A549 (cell line): ENCODE data around the gene TMEM30B. TPM values are rescaled to one million over a fixed set of nuclear protein-coding genes. Genes with fewer than 3 reads are reported as not detected.

Experiments used
- ATAC-seq, 2 experiments: fragments of 200-7000 bp in 1 of 2; fragments of >200 bp in 1 of 2; cut with Nextera tagmentation in 1 of 2; cut with Tn5 transposase in 1 of 2; 3 replicates each; pipeline versions ENCODE4 v1.8.0 to v1.9.1; 2018 to 2020; ENCODE audit warnings: mild to moderate bottlenecking in 1 of 2, moderate library complexity in 1 of 2
- CTCF ChIA-PET: fragments of 300-600 bp; sonication (Branson Sonifier 250); formaldehyde crosslinking; extraction: SDS; loops from one replicate; lab custom pipeline; 2021; ENCODE audit warnings: antibody characterized with exemption, inconsistent platforms; lab: Yijun Ruan, JAX
- POLR2A ChIA-PET: fragments of 350-600 bp; formaldehyde crosslinking; extraction: SDS; loops from one replicate; lab custom pipeline; 2021; ENCODE audit warnings: antibody characterized with exemption, inconsistent platforms; lab: Yijun Ruan, JAX
- DNase-seq, 2 experiments: peaks; one replicate each; pipeline versions ENCODE4 v3.0.0 to v3.0.0-alpha.2; 2011 to 2016; ENCODE audit warnings: low read depth in 1 of 2, low spot score in 1 of 2
- FAIRE-seq: peaks from 2 replicates; lab custom pipeline; 2011; peaks lifted over from hg19 to GRCh38; lab: Jason Lieb, UNC
- H3K27ac ChIP-seq, 2 experiments: fragments of >200 bp; sonication (Bioruptor Twin); formaldehyde crosslinking; 3 replicates each; pipeline ENCODE4 v1.5.1; 2016 to 2017
- H3K4me1 ChIP-seq: fragments of >200 bp; sonication (Bioruptor Twin); formaldehyde crosslinking; 3 replicates; pipeline ENCODE4 v1.6.1; 2016
- H3K4me2 ChIP-seq: fragments of >200 bp; sonication (Bioruptor Twin); formaldehyde crosslinking; 3 replicates; pipeline ENCODE4 v1.6.1; 2016
- H3K4me3 ChIP-seq: fragments of >200 bp; sonication (Bioruptor Twin); formaldehyde crosslinking; 3 replicates; pipeline ENCODE4 v1.5.1; 2016
- H3K9me3 ChIP-seq: fragments of >200 bp; sonication (Bioruptor Twin); formaldehyde crosslinking; 3 replicates; pipeline ENCODE4 v1.6.1; 2016
- BHLHE40 ChIP-seq: IDR thresholded peaks from 2 replicates; pipeline ENCODE4 v1.6.1; 2012; ENCODE audit warnings: low read depth, low read length, inconsistent platforms
- CBX8 ChIP-seq: fragments of 200-600 bp; sonication (generic); IDR thresholded peaks from 2 replicates; pipeline ENCODE4 v1.6.1; 2016
- CHD2 ChIP-seq: fragments of 150-350 bp; IDR thresholded peaks from 2 replicates; pipeline ENCODE4 v1.6.1; 2014; ENCODE audit warnings: low read length; ENCODE audit not compliant: partially characterized antibody
- CTCF ChIP-seq: fragments of >200 bp; sonication (Bioruptor Twin); formaldehyde crosslinking; IDR thresholded peaks from 3 replicates; pipeline ENCODE4 v1.5.1; 2016
- E2F6 ChIP-seq: IDR thresholded peaks from 2 replicates; pipeline ENCODE4 v1.6.1; 2012; ENCODE audit warnings: low read depth, borderline replicate concordance
- EHMT2 ChIP-seq: fragments of 200-600 bp; sonication (generic); IDR thresholded peaks from 2 replicates; pipeline ENCODE4 v1.6.1; 2016; ENCODE audit warnings: antibody characterized with exemption, low read depth, mild to moderate bottlenecking, moderate library complexity
- ELK1 ChIP-seq: fragments of 150-350 bp; IDR thresholded peaks from 2 replicates; pipeline ENCODE4 v1.6.1; 2014; ENCODE audit warnings: low read depth, mild to moderate bottlenecking, low read length
- EP300 ChIP-seq, 2 experiments: fragments of >200 bp; sonication (Bioruptor Twin); formaldehyde crosslinking; IDR thresholded peaks; 2 replicates in 1 of 2; 3 replicates in 1 of 2; pipeline ENCODE4 v1.6.1; 2016 to 2017
- HEYL ChIP-seq: fragments of 250-450 bp; sonication (Bioruptor Pico); IDR thresholded peaks from 2 replicates; pipeline ENCODE4 v1.8.0; 2021; ENCODE audit warnings: mild to moderate bottlenecking, moderate library complexity
- HMGXB4 ChIP-seq: fragments of 250-450 bp; sonication (Bioruptor Pico); IDR thresholded peaks from 2 replicates; pipeline ENCODE4 v1.5.0; 2021; ENCODE audit warnings: mild to moderate bottlenecking, moderate library complexity, borderline replicate concordance
- JUN ChIP-seq, 2 experiments: fragments of >200 bp; sonication (Bioruptor Twin); formaldehyde crosslinking; IDR thresholded peaks; 2 replicates in 1 of 2; 3 replicates in 1 of 2; pipeline ENCODE4 v1.6.1; 2016 to 2017
- KDM5A ChIP-seq: fragments of 200-600 bp; sonication (generic); IDR thresholded peaks from 2 replicates; pipeline ENCODE4 v1.6.1; 2016; ENCODE audit warnings: antibody characterized with exemption, mild to moderate bottlenecking
- MAX ChIP-seq: IDR thresholded peaks from 2 replicates; pipeline ENCODE4 v1.6.1; 2012
- POLR2A ChIP-seq: IDR thresholded peaks from 2 replicates; pipeline ENCODE4 v1.6.1; 2012; ENCODE audit warnings: mild to moderate bottlenecking, low read length
- POLR2AphosphoS2 ChIP-seq: conservative IDR thresholded peaks from 2 replicates; pipeline ENCODE4 v1.6.1; 2012; ENCODE audit warnings: low read length, improper control_type of control experiment, inconsistent platforms
- RAD21 ChIP-seq, 2 experiments: fragments of >200 bp in 1 of 2; sonication (Bioruptor Twin) in 1 of 2; formaldehyde crosslinking in 1 of 2; IDR thresholded peaks in 1 of 2; conservative IDR thresholded peaks in 1 of 2; 2 replicates in 1 of 2; 3 replicates in 1 of 2; pipeline ENCODE4 v1.6.1; 2012 to 2018; ENCODE audit warnings: inconsistent platforms in 1 of 2
- RNF2 ChIP-seq: fragments of 200-600 bp; sonication (generic); IDR thresholded peaks from 2 replicates; pipeline ENCODE4 v1.6.1; 2016; ENCODE audit warnings: low read depth, mild to moderate bottlenecking, antibody characterized with exemption, moderate library complexity, borderline replicate concordance
- SMC3 ChIP-seq: fragments of >200 bp; sonication (Bioruptor Twin); formaldehyde crosslinking; IDR thresholded peaks from 3 replicates; pipeline ENCODE4 v1.6.1; 2018; ENCODE audit warnings: inconsistent platforms
- whole genome bisulfite sequencing: methylation state at CpG from one replicate; pipeline ENCODE4 v1.1.6; 2017; ENCODE audit errors: missing lambda C conversion rate; 5-methylcytosine and 5-hydroxymethylcytosine counted together
- polyA plus RNA-seq, 4 experiments: library from polyadenylated mRNA; depleted of rRNA in 3 of 4; stranded (reverse); fragments of >200 nt; fragmentation: RNase III in 1 of 4; extraction: RNeasy Plus Mini Kit Qiagen cat#74134 plus additional on column Dnase treatment in 1 of 4; gene quantifications; 2 replicates in 3 of 4; 3 replicates in 1 of 4; pipeline ENCODE4 v1.2.3, GENCODE V29; 2011 to 2017

The TMEM30B gene
- polyA plus RNA-seq, 2 of the 4 experiments (the other 2 are of a cell fraction): 0.16 to 0.21 TPM

- WGBS: 33% methylated on average over 3 of the region's 81 CpGs
- Histone ChIP-seq H3K27ac (peak overlapping the region; percentile 75 to 86), H3K4me1 (peaks cover 11% of the 10 kb centered on the region), H3K9me3 (no peaks in the 10 kb centered on the region), H3K4me2 (peak overlapping the region; percentile 86), H3K4me3 (peak overlapping the region; percentile 53)
- POLR2A ChIA-PET: interaction anchor here (0.5 kb wide), 1 partner anchor 557 kb away, joined by 8 read pairs; no protein-coding TSS in a partner anchor
- CTCF ChIA-PET: interaction anchor here (0.6 to 9.7 kb wide), 21 partner anchors 8 to 847 kb away, joined by 3 to 97 read pairs (median 4); no protein-coding TSS in a partner anchor
- no peak for FAIRE-seq
- TF ChIP-seq MAX (peak; percentile 92), CTCF (peak; percentile 71), SMC3 (peak; percentile 35; the same call in 1 of the 3 replicates), RAD21 (conservative IDR thresholded peaks at IDR 0.05 in 1 of 2, IDR thresholded peaks at IDR 0.05 in 1 of 2) (peak in 1 of 2 experiments; percentile 35; a peak in 3 of 5 replicates), JUN (IDR thresholded peaks at IDR 0.05) (peak in 1 of 2 experiments; percentile 47; a peak in 1 of 5 replicates), POLR2A (peak; percentile 55), ELK1 (no peak), CBX8 (no peak), E2F6 (peak; percentile 91), HMGXB4 (CRISPR knock-in tag) (peak; percentile 85; the same call in 1 of the 2 replicates)
- peak; percentile 68 to 84 for DNase-seq
- peak; percentile 91 to 95 for ATAC-seq
Measured at GRCh38 chr14:61280526-61281185, 482 bp downstream of the TMEM30B start.

- Histone ChIP-seq H3K4me3 (peak overlapping the region; percentile 53), H3K4me1 (peaks cover 5% of the 10 kb centered on the region), H3K4me2 (peak overlapping the region; percentile 86), H3K9me3 (no peaks in the 10 kb centered on the region), H3K27ac (peak overlapping the region; percentile 75 to 86; a peak in 5 of 6 replicates)
- TF ChIP-seq EP300 (IDR thresholded peaks at IDR 0.05) (no peak), JUN (IDR thresholded peaks at IDR 0.05) (no peak), KDM5A (no peak), RNF2 (no peak), POLR2AphosphoS2 (no peak), EHMT2 (no peak), CHD2 (no peak), BHLHE40 (no peak), HEYL (CRISPR knock-in tag) (no peak)
- CTCF ChIA-PET: interaction anchor here (0.5 to 9.7 kb wide), 18 partner anchors 9 to 846 kb away, joined by 3 to 97 read pairs (median 4); no protein-coding TSS in a partner anchor
- DNase-seq (no peak), ATAC-seq (peak in 1 of 2 experiments; percentile 3; a peak in 1 of 6 replicates), FAIRE-seq (no peak)
- POLR2A ChIA-PET: no interaction called here
- 39% methylated on average over 38 of the region's 47 CpGs for WGBS
Measured at GRCh38 chr14:61280092-61280525, 1.0 kb downstream of the TMEM30B start.
